GM23338 (cell line): ENCODE results near the gene RAP1GDS1. TPM values are rescaled to one million over a fixed set of nuclear protein-coding genes. Genes with fewer than 3 reads are reported as not detected.

ENCODE experiments used
- ATAC-seq: fragments of 200-7000 bp; cut with Tn5 transposase; 3 replicates; pipeline ENCODE4 v1.9.1; 2020
- DNase-seq: peaks from one replicate; pipeline ENCODE4 v3.0.0-alpha.2; 2015; ENCODE audit warnings: low spot score
- H2AFZ ChIP-seq: fragments of 200-600 bp; sonication (generic); 2 replicates; pipeline ENCODE4 v1.8.0; 2016; ENCODE audit warnings: antibody characterized with exemption, mild to moderate bottlenecking, moderate library complexity
- H3F3A ChIP-seq: fragments of 200-600 bp; sonication (generic); replicated peaks from 2 replicates; pipeline ENCODE4 v1.8.0; 2017; ENCODE audit warnings: antibody characterized with exemption, mixed run types, low read depth
- H3K27ac ChIP-seq: fragments of 200-600 bp; sonication (generic); 2 replicates; pipeline ENCODE4 v1.6.1; 2016; ENCODE audit warnings: low read depth
- H3K27me3 ChIP-seq: fragments of 200-600 bp; sonication (generic); 2 replicates; pipeline ENCODE4 v1.8.0; 2016; ENCODE audit warnings: mild to moderate bottlenecking, mixed run types, moderate library complexity; ENCODE audit not compliant: insufficient read depth
- H3K36me3 ChIP-seq: fragments of 200-600 bp; sonication (generic); 2 replicates; pipeline ENCODE4 v1.8.0; 2016; ENCODE audit warnings: mild to moderate bottlenecking; ENCODE audit not compliant: insufficient read depth
- H3K4me1 ChIP-seq: fragments of 200-600 bp; sonication (generic); 2 replicates; pipeline ENCODE4 v1.8.0; 2016; ENCODE audit warnings: mild to moderate bottlenecking, moderate library complexity; ENCODE audit not compliant: insufficient read depth
- H3K4me2 ChIP-seq: fragments of 200-600 bp; sonication (generic); 2 replicates; pipeline ENCODE4 v1.7.1; 2017; ENCODE audit warnings: mixed run types
- H3K4me3 ChIP-seq: fragments of 200-600 bp; sonication (generic); 2 replicates; pipeline ENCODE4 v1.6.1; 2016; ENCODE audit warnings: mixed run types
- H3K79me2 ChIP-seq: fragments of 200-600 bp; sonication (generic); replicated peaks from 2 replicates; pipeline ENCODE4 v1.8.0; 2017; ENCODE audit warnings: mild to moderate bottlenecking; ENCODE audit not compliant: insufficient read depth
- H3K9me2 ChIP-seq: fragments of 200-600 bp; sonication (generic); 2 replicates; pipeline ENCODE4 v1.8.0; 2017; ENCODE audit not compliant: insufficient read depth
- H4K20me1 ChIP-seq: fragments of 200-600 bp; sonication (generic); replicated peaks from 2 replicates; pipeline ENCODE4 v1.8.0; 2017; ENCODE audit warnings: mild to moderate bottlenecking; ENCODE audit not compliant: insufficient read depth
- H3K27ac Mint-ChIP-seq: 2 replicates; pipeline ENCODE4 v1.8.0; 2020; ENCODE audit warnings: inconsistent platforms, mild to moderate bottlenecking, moderate library complexity, mixed read lengths
- H3K27me3 Mint-ChIP-seq: 3 replicates; pipeline ENCODE4 v1.8.0; 2022; ENCODE audit warnings: low read depth, mild to moderate bottlenecking, moderate library complexity, mixed read lengths, inconsistent platforms; ENCODE audit not compliant: insufficient read depth, poor library complexity
- H3K36me3 Mint-ChIP-seq: 3 replicates; pipeline ENCODE4 v1.8.0; 2021; ENCODE audit warnings: low read depth, mild to moderate bottlenecking, inconsistent platforms, moderate library complexity, mixed read lengths
- H3K4me1 Mint-ChIP-seq: 3 replicates; pipeline ENCODE4 v1.8.0; 2020; ENCODE audit warnings: mild to moderate bottlenecking, inconsistent platforms, mixed read lengths
- H3K4me3 Mint-ChIP-seq: 3 replicates; pipeline ENCODE4 v1.8.0; 2021; ENCODE audit warnings: moderate library complexity, mild to moderate bottlenecking, inconsistent platforms, mixed read lengths
- H3K9me3 Mint-ChIP-seq: 3 replicates; pipeline ENCODE4 v1.8.0; 2020; ENCODE audit warnings: moderate library complexity, mild to moderate bottlenecking, inconsistent platforms, mixed read lengths
- EZH2phosphoT487 ChIP-seq: fragments of 200-600 bp; sonication (generic); IDR thresholded peaks from one replicate; pipeline ENCODE4 v1.8.1; 2018; ENCODE audit warnings: antibody characterized with exemption; ENCODE audit not compliant: unreplicated experiment
- JUNB ChIP-seq: IDR thresholded peaks from one replicate; pipeline ENCODE4 v1.6.1; 2016; ENCODE audit warnings: antibody characterized with exemption; ENCODE audit not compliant: unreplicated experiment
- POLR2AphosphoS5 ChIP-seq: IDR thresholded peaks from 2 replicates; pipeline ENCODE4 v1.6.1; 2016; ENCODE audit warnings: antibody characterized with exemption, low read depth
- STAT1 ChIP-seq: IDR thresholded peaks from one replicate; pipeline ENCODE4 v1.6.1; 2016; ENCODE audit warnings: antibody characterized with exemption; ENCODE audit not compliant: unreplicated experiment
- ZNF114 ChIP-seq: fragments of 250-450 bp; sonication (Bioruptor Pico); IDR thresholded peaks from 2 replicates; pipeline ENCODE4 v1.5.0; 2020; ENCODE audit warnings: mild to moderate bottlenecking, moderate library complexity
- ZNF331 ChIP-seq: fragments of 250-450 bp; sonication (Bioruptor Pico); IDR thresholded peaks from 2 replicates; pipeline ENCODE4 v1.5.0; 2020; ENCODE audit warnings: low read depth, mild to moderate bottlenecking, moderate library complexity
- polyA plus RNA-seq: library from polyadenylated mRNA; unstranded; fragments of >200 nt; fragmentation: Nextera tagmentation; extraction: Ambion mirVana; gene quantifications from 2 replicates; pipeline ENCODE4 v1.2.1, GENCODE V29; 2016
- total RNA-seq: library from RNA; depleted of rRNA; stranded (reverse); fragments of >200 nt; shearing (Covaris generic); gene quantifications from 2 replicates; pipeline ENCODE4 v1.2.3, GENCODE V29; 2014
- TF ChIP-seq, protein P1 (sequence below): IDR thresholded peaks from one replicate; pipeline ENCODE4 v1.6.1; 2018; ENCODE audit warnings: antibody characterized with exemption; ENCODE audit not compliant: unreplicated experiment

RAP1GDS1 gene
- total and polyA plus RNA-seq, 2 experiments from 2014 or later = 23.7 to 32.4 TPM

DNA sequence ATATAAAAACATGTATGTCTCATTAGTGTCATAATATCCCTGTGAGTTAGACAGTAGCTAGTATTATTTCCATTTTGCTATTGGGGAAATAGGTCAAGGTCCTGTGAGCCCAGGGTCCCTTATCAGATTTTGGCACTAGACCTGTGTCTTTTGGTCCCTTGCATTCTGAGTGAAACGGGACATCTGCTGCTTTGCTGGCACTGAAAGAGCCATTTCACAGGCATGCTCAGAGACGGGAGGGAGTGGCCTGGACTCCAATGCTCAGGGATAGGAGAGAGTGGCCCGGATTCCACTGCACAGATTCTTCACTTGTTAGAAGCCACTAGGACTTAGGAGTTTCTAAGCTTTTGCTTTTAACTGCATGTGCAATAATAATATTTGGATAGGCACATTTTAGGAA lies 220.0 kb downstream of the RAP1GDS1 start:
- Mint-ChIP-seq H3K27ac (0 out of 2 replicates have a peak overlapping the region, but pooled peaks have one; percentile 3), H3K36me3 (peaks cover 4% of the 10 kb centered on the region; the same call in 2 of the 3 replicates), H3K9me3 (no peaks in the 10 kb centered on the region), H3K4me1 (peaks cover 37% of the 10 kb centered on the region), H3K27me3 (no peaks in the 10 kb centered on the region), H3K4me3 (no peak overlapping the region)
- no peak overlapping the region for H3K4me2 ChIP-seq
- peaks cover 8% of the 10 kb centered on the region; the same call in 1 of the 2 replicates for H3K9me2 ChIP-seq
- H4K20me1 ChIP-seq = no peaks in the 10 kb centered on the region
- ATAC-seq = no peak
- no peaks in the 10 kb centered on the region for H3K79me2 ChIP-seq
- H3K36me3 ChIP-seq = no peaks in the 10 kb centered on the region
- H3K4me1 ChIP-seq = peaks cover 19% of the 10 kb centered on the region
- no peak for DNase-seq
- H2AFZ ChIP-seq = no peak overlapping the region
- H3K27me3 ChIP-seq = no peaks in the 10 kb centered on the region
- no peak overlapping the region for H3K4me3 ChIP-seq
- H3F3A ChIP-seq = no peaks in the 10 kb centered on the region
- TF ChIP-seq STAT1 (no peak), POLR2AphosphoS5 (no peak), JUNB (no peak), ZNF114 (no peak)
- TF ChIP-seq, protein P1, sequence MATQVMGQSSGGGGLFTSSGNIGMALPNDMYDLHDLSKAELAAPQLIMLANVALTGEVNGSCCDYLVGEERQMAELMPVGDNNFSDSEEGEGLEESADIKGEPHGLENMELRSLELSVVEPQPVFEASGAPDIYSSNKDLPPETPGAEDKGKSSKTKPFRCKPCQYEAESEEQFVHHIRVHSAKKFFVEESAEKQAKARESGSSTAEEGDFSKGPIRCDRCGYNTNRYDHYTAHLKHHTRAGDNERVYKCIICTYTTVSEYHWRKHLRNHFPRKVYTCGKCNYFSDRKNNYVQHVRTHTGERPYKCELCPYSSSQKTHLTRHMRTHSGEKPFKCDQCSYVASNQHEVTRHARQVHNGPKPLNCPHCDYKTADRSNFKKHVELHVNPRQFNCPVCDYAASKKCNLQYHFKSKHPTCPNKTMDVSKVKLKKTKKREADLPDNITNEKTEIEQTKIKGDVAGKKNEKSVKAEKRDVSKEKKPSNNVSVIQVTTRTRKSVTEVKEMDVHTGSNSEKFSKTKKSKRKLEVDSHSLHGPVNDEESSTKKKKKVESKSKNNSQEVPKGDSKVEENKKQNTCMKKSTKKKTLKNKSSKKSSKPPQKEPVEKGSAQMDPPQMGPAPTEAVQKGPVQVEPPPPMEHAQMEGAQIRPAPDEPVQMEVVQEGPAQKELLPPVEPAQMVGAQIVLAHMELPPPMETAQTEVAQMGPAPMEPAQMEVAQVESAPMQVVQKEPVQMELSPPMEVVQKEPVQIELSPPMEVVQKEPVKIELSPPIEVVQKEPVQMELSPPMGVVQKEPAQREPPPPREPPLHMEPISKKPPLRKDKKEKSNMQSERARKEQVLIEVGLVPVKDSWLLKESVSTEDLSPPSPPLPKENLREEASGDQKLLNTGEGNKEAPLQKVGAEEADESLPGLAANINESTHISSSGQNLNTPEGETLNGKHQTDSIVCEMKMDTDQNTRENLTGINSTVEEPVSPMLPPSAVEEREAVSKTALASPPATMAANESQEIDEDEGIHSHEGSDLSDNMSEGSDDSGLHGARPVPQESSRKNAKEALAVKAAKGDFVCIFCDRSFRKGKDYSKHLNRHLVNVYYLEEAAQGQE = no peak
- H3K27ac ChIP-seq = no peak overlapping the region

DNA sequence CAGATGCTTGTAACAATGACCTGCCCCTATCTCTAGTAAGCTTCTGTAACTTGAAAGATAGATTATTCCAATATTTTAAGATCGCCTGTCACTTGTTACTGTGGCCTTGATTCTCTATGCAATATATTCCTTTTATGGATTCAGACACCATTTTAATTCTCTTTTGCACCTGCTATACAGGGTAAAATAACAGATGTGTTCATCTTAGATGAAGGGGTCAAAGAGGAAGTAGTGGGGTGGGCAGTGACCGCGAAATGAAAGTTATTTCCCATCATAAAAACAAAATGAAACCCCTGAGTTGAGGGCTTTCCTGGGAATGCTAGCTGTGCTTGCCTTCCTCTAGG lies 221.3 kb downstream of the RAP1GDS1 start:
- no peak overlapping the region for H2AFZ ChIP-seq
- Mint-ChIP-seq H3K4me1 (peaks cover 48% of the 10 kb centered on the region), H3K27me3 (no peaks in the 10 kb centered on the region), H3K4me3 (no peak overlapping the region), H3K36me3 (no peaks in the 10 kb centered on the region; the same call in 2 of the 3 replicates), H3K27ac (no peak overlapping the region), H3K9me3 (no peaks in the 10 kb centered on the region)
- H3K9me2 ChIP-seq = peaks cover 8% of the 10 kb centered on the region; the same call in 1 of the 2 replicates
- no peaks in the 10 kb centered on the region for H4K20me1 ChIP-seq
- DNase-seq (no peak), ATAC-seq (no peak)
- no peaks in the 10 kb centered on the region for H3K27me3 ChIP-seq
- no peaks in the 10 kb centered on the region for H3K79me2 ChIP-seq
- H3K4me3 ChIP-seq = no peak overlapping the region
- no peak for TF ChIP-seq EZH2phosphoT487
- TF ChIP-seq JUNB = no peak
- no peak for TF ChIP-seq ZNF331 (CRISPR knock-in tag)
- no peak for TF ChIP-seq ZNF114
- peaks cover 29% of the 10 kb centered on the region for H3K4me1 ChIP-seq
- H3K36me3 ChIP-seq = no peaks in the 10 kb centered on the region
- no peak overlapping the region for H3K4me2 ChIP-seq
- no peak overlapping the region for H3K27ac ChIP-seq
- no peaks in the 10 kb centered on the region for H3F3A ChIP-seq
